ENCODE results near the gene PROZ. TPM values are rescaled to one million over a fixed set of nuclear protein-coding genes. Genes with fewer than 3 reads are reported as not detected.

Gene PROZ
- polyA plus RNA-seq, 2 of the 4 experiments (the other 2 are of a cell fraction), result not detected

- no peak for ATAC-seq
- H3K4me1 ChIP-seq, result no peaks in the 10 kb centered on the region
- TF ChIP-seq CHD2 (IDR thresholded peaks at IDR 0.05; ENCODE audit: low read length, partially characterized antibody) (no peak), GATA3 (IDR thresholded peaks at IDR 0.05; ENCODE audit: borderline replicate concordance) (no peak), RAD21 (conservative IDR thresholded peaks at IDR 0.05 in 1 of 2, IDR thresholded peaks at IDR 0.05 in 1 of 2) (no peak), SMC3 (IDR thresholded peaks at IDR 0.05) (no peak), EHF (CRISPR knock-in tag; IDR thresholded peaks at IDR 0.05) (no peak), JUN (IDR thresholded peaks at IDR 0.05) (no peak), RNF2 (IDR thresholded peaks at IDR 0.05; ENCODE audit: borderline replicate concordance, low read depth) (no peak), TP53 (CRISPR knock-in tag; IDR thresholded peaks at IDR 0.05) (no peak), ZFP36 (IDR thresholded peaks at IDR 0.05; ENCODE audit: borderline replicate concordance, partially characterized antibody) (no peak), POLR2A (IDR thresholded peaks at IDR 0.05; ENCODE audit: low read length) (no peak), JUNB (IDR thresholded peaks at IDR 0.05) (no peak), EHMT2 (IDR thresholded peaks at IDR 0.05; ENCODE audit: low read depth) (no peak), KDM1A (IDR thresholded peaks at IDR 0.05; ENCODE audit: low read depth) (no peak)
- TF ChIP-seq, protein P1, sequence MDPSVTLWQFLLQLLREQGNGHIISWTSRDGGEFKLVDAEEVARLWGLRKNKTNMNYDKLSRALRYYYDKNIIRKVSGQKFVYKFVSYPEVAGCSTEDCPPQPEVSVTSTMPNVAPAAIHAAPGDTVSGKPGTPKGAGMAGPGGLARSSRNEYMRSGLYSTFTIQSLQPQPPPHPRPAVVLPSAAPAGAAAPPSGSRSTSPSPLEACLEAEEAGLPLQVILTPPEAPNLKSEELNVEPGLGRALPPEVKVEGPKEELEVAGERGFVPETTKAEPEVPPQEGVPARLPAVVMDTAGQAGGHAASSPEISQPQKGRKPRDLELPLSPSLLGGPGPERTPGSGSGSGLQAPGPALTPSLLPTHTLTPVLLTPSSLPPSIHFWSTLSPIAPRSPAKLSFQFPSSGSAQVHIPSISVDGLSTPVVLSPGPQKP (IDR thresholded peaks at IDR 0.05; ENCODE audit: low read depth, low read length), result no peak
- TF ChIP-seq, protein P2, sequence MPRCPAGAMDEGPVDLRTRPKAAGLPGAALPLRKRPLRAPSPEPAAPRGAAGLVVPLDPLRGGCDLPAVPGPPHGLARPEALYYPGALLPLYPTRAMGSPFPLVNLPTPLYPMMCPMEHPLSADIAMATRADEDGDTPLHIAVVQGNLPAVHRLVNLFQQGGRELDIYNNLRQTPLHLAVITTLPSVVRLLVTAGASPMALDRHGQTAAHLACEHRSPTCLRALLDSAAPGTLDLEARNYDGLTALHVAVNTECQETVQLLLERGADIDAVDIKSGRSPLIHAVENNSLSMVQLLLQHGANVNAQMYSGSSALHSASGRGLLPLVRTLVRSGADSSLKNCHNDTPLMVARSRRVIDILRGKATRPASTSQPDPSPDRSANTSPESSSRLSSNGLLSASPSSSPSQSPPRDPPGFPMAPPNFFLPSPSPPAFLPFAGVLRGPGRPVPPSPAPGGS (IDR thresholded peaks at IDR 0.05), result no peak
- no peak for FAIRE-seq
- no peak for DNase-seq (ENCODE audit: low read depth in 1 of 2, low spot score in 1 of 2)
- no peak overlapping the region for H3K27ac ChIP-seq
- no peak overlapping the region for H3K4me2 ChIP-seq
- no peak overlapping the region for H3K4me3 ChIP-seq
- 76% methylated on average over 21 of the region's 27 CpGs for WGBS (ENCODE audit: missing lambda C conversion rate)
- ChIA-PET POLR2A (no interaction called here), CTCF (no interaction called here)
- no peaks in the 10 kb centered on the region for H3K9me3 ChIP-seq
Observed at GRCh38 chr13:113129480-113129879, 29.0 kb upstream of the PROZ start.

- WGBS (ENCODE audit: missing lambda C conversion rate), result 88% methylated on average over 42 of the region's 60 CpGs
- no peaks in the 10 kb centered on the region for H3K4me1 ChIP-seq
- H3K4me3 ChIP-seq, result no peak overlapping the region
- TF ChIP-seq TP53 (CRISPR knock-in tag; IDR thresholded peaks at IDR 0.05) (no peak), ZC3H11A (IDR thresholded peaks at IDR 0.05) (no peak), CHD4 (IDR thresholded peaks at IDR 0.05; ENCODE audit: borderline replicate concordance) (no peak), NR3C1 (IDR thresholded peaks at IDR 0.05) (no peak), FOSL2 (IDR thresholded peaks at IDR 0.05) (no peak), FOSL2 (CRISPR knock-in tag; IDR thresholded peaks at IDR 0.05) (no peak), CBX2 (IDR thresholded peaks at IDR 0.05; ENCODE audit: borderline replicate concordance, low read depth) (no peak), HDAC2 (IDR thresholded peaks at IDR 0.05) (no peak), MAX (IDR thresholded peaks at IDR 0.05) (no peak), EHMT2 (IDR thresholded peaks at IDR 0.05; ENCODE audit: low read depth) (no peak)
- TF ChIP-seq, protein P3, sequence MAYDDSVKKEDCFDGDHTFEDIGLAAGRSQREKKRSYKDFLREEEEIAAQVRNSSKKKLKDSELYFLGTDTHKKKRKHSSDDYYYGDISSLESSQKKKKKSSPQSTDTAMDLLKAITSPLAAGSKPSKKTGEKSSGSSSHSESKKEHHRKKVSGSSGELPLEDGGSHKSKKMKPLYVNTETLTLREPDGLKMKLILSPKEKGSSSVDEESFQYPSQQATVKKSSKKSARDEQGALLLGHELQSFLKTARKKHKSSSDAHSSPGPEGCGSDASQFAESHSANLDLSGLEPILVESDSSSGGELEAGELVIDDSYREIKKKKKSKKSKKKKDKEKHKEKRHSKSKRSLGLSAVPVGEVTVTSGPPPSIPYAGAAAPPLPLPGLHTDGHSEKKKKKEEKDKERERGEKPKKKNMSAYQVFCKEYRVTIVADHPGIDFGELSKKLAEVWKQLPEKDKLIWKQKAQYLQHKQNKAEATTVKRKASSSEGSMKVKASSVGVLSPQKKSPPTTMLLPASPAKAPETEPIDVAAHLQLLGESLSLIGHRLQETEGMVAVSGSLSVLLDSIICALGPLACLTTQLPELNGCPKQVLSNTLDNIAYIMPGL (CRISPR knock-in tag; IDR thresholded peaks at IDR 0.05; ENCODE audit: borderline replicate concordance), result no peak
- TF ChIP-seq, protein P4, sequence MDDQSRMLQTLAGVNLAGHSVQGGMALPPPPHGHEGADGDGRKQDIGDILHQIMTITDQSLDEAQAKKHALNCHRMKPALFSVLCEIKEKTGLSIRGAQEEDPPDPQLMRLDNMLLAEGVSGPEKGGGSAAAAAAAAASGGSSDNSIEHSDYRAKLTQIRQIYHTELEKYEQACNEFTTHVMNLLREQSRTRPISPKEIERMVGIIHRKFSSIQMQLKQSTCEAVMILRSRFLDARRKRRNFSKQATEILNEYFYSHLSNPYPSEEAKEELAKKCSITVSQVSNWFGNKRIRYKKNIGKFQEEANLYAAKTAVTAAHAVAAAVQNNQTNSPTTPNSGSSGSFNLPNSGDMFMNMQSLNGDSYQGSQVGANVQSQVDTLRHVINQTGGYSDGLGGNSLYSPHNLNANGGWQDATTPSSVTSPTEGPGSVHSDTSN (IDR thresholded peaks at IDR 0.05), result no peak
- TF ChIP-seq, protein P1 (IDR thresholded peaks at IDR 0.05; ENCODE audit: low read depth, low read length), result no peak
- no peaks in the 10 kb centered on the region for H3K9me3 ChIP-seq
- no peak overlapping the region for H3K27ac ChIP-seq
- ATAC-seq (no peak), FAIRE-seq (no peak), DNase-seq (ENCODE audit: low read depth in 1 of 2, low spot score in 1 of 2) (no peak)
- no peak overlapping the region for H3K4me2 ChIP-seq
- ChIA-PET CTCF (no interaction called here), POLR2A (no interaction called here)
Observed at GRCh38 chr13:113129921-113130750, 28.3 kb upstream of the PROZ start.
